Glomerular visceral epithelial cell (primary cell): ENCODE measurements around the gene SLC7A1.

Experiments used
- DNase-seq: peaks from one replicate; pipeline ENCODE4 v3.0.0-alpha.2; 2016; ENCODE audit errors: extremely low spot score

The SLC7A1 gene

DNA sequence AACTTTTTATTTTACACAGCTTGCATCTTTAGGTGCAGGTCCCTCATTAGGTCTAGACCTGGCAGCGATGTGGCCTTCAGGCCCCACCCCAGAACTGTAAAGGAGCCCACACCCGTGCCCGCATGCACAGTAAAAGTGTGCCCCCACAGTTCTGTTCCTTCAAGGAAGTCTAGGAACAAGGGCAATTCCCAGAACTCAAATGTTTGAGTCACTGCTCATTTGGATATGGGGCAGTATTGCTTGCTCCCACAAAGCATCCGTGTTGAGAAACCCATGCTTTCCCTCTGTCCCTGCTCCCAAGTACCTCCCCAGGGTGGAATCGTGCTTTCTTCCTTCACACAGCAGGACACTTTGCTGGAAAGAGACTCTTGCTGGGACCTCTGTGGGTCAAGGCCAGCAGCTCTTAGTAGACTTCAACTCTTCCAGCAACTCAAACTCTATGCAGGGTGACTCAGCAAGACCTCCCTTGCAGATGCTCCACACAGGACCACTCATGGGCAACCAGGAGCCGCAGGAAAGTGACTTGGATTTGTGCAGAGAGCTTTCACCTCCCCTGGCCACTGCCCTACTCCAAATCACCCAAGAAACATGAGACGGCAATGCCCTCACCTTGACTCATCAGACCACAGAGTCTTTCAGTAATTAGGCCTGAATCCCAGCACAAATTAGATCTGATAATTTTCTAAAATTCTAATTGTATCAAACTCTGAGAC, 12.3 kb downstream of the SLC7A1 start:
- peak; percentile 88 for DNase-seq

DNA sequence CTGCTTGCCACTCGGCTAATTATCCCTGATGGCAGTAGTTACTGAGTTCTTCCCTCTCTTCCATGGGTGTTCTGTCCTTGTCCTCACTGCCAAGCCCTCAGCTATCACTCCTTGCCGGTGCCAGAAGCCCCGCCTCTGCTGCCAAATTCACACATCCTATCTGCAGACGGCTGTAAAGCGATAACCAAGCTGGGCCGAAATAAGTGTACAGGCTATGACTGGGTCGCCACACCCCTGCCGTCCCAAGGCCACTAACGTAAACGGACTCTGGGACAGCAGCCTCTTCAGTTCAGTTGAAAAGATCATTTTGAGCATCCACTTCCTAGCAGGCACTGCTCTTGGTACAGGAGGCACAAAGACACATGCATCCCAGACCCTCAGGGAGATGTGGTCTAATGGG, 13.3 kb downstream of the SLC7A1 start:
- DNase-seq, result no peak

DNA sequence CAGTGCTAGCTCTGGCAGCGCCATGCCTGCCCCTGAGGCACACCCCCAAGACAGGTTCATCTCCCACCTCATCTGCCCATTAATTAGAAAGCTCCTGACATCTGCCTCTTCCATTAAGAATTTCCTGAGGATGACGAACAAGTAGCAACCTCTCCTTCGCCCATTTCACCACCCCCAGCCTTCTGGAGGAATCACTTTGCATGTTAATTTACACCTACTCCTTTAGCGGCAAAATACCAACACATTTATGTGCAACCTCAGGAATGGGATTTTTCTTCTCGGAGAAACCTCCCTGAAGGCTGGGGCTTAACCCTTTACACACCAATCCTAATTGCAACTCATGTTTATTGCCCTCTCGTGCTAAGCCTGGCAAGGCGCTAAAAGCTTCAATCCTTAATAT, 13.8 kb downstream of the SLC7A1 start:
- peak; percentile 29 for DNase-seq

DNA sequence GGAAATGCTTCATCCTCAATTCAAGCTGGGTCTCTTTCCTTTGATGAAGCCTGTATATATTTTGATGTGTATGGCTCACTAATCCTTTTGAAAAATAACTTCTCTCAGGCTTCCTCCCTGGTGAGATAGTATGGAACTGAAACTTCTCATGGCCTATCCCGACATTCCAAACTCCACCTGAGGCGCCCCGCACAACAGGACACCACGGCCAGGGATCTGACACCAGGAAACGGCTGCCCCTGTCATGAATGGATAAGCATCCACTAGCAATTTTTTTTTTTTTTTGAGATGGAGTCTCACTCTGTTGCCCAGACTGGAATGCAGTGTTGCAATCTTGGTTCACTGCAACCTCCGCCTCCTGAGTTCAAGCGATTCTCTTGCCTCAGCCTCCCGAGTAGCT, 16.4 kb downstream of the SLC7A1 start:
- no peak for DNase-seq

DNA sequence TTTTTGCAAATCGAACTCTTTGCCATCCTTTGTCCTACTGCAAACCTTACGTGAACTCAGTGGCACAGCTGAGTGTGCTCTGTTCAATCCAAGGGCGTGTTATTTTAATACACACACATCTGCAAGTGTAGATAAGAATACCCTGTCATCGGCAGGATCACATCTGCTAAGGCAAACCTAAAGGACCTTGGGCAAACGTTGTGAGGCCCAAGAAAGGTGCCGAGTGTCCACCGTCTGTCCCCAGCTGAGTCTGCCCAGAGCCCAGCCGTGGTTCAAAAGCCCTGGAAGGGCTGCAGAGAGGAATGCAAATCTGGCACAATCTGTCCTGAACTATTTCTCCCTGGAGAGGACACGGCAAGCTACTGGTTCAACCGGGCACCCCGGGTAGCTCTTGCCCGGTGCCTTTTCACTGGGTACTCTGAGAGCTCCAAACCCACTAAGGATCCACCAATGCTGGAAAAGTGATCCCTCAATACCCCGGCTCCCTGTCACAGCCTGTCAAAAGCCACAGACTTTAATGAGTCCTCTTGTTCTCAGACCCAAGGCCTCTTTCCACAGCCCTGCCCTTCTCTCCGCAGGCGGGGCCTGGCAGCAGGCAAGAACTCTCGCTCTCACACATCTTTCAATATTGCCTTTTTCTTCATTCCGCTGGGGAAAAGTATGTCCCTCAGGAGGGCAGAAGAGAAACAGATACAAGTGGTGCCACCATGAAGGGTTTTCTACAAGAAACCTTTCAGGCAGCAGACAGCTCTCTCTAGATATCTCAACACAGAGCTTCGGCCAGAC, 17.0 kb downstream of the SLC7A1 start:
- no peak for DNase-seq

DNA sequence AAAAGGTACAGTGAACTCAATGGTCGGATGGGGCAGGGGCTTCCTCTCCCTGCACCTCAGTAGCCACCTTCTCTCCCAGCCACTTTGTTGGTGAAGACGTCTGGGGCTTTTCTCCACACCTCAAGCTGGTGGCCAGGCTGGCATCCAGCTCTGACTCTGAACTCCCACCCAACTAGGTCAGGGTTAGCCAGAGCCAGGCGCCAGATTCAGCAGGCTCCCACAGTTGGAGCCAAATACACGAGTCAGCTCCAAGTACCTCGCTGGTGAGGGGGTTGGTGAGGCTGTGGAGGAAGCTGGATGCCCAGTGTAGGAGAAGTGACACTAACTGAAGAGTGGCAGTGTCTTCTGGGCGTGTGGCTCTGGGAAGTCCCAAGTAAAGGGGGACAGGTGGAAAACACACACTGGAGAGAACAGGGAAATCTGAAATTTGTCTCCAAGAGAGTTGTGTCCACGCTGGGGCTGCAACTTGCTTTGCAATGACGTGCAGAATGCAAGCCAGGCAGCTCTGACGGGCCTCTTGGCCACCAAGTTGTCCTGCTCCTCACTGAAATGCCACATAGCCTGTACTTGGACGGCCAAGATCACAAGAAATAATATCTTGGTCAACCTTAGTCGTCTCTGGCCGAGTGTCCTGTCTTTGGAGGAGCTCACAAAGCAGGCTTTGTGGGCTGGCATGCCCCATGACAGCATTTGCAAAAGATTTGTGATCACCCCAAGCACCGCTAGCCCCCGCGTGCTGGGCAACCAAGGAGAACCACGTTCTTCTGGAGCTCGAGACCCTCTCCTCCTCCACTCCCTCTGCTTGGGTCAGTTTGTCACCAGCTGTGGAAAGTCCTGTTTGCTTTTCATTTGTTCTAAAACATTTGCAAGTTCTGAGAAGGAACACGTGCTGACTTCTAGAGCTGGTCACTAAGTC, 18.1 kb downstream of the SLC7A1 start:
- DNase-seq, result peak; percentile 25

DNA sequence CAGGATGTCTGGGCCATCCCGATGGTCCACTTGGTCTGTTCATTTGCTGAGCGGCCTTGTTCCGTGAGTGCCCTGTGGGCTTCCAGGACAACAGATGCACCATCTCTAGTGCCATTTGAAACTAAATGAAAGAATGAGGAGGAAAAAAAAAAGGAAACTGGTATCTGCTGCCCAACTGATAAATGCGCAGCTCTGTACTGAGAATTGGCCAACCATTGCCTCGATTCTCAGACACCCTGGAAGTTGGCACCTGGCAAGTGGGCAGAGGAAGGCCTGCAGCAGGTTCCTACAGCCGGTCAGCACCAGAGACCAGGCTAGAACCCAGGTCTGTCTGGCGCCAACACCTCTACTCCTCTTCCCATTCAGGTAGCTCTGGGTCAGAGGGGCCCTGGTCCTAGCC, 18.9 kb downstream of the SLC7A1 start:
- DNase-seq, result no peak

DNA sequence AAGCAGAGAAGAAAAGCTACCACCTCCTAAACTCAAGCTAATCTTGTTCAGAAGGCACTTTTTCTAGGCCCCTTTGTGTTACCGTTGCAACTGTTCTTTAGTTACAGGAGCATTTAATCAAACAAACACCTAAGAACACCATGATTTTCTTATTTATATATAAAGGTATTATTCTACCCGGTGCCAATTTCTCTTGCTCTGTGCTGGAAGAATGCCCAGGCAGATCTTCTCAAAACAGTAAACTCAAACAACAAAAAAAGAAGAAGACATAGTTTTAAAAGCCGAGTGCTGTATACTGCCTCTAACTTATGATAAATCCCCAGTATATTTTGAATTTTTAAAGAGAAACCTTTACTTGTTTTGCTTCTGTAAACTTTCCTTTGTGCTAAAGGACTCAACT, 20.4 kb downstream of the SLC7A1 start:
- DNase-seq, result no peak

DNA sequence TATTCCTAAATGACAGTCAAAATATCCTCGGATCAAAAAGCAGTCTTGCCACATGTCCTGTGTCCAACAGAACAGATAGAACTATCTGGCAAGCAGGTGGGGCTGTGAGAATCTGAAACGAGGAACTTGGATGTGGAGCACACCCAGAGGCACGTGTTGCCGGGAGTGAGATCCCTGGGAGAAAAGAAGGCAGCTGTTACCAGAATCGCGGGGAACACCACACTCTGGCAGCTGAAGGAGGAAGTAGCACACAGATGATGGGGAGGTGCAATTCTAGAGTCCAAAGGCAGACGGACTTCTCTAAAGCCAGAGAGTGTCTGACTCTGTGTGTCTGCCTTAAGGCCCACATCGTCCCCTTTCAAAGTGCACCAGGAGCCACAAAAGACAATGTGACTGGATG, 22.3 kb downstream of the SLC7A1 start:
- DNase-seq, result no peak

DNA sequence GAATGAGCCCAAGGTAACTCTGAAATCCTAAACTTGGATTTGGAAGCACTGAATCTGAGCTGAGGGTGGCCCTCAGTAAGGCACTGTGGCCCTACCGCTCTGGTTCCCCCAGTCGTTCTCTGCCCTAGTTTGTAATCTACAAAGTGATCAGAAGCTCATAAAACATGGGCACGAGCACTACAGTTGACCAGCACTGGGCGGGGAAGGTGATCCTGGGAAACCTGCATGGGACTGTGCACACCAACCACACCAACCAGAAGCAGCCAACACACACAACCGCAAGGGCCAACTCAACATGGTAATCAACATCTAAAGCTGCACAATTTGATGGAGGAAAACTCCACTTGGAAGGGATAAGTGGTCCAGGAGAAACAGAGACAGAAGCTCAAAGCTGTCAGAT, 22.9 kb downstream of the SLC7A1 start:
- DNase-seq, result no peak

DNA sequence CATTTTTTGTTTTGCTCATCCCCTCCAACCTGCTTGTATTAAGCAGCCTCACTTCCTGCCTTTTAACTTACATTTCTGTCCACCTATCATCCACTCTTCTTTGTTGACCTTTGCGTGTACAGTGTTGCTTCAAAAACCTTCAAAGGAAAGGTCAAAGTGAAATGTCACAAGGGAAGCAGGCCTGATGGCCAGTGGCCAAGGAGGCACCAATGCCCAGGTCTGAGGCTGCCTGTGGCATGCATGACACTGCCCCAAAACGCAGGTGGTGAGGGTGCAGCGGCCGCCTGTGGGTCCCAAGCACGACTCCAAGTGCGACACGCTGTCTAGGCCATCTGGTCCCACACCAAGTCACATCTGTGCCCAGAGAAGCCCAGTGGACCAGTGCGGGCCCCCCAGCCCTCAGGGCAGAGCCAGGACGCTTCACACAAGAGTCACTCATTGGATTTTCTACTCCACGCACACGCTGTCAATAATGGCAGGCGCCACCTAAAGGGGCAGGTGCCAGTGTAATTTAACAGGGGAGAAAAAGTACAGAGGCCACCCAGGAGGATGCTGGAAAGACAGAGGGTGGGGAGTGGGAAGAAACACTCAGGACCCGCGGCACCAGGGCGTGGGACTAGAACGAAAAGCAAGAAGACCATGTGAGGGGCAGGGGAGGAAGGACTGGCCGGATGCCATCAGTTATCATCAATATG, 23.5 kb downstream of the SLC7A1 start:
- no peak for DNase-seq

DNA sequence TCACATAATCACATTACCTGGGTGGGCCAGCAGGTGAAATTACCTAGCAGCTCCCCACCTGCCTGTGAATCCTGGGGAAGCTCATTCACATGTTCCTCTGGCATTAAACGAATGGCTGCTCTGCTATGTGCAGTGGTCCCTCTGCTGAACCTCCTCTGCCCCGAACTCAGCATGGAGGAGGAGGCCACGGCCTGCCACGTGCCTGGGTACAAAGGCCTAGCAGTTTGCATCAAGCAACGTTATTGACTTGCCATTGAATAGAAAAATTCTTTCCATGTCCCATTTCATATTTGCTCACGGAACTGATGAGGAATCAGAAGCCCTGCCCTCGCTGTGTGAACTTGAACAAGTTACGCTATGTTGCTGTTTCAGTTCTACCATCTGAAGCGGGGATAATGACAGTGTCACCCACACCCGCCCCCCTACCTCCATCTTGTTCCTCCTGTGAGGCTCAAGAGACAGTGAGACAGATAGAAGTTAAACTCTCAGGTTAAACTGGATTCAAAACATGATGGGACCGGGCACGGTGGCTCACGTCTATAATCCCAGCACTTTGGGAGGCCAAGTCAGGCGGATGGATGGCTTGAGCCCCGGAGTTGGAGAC, 25.3 kb downstream of the SLC7A1 start:
- no peak for DNase-seq

DNA sequence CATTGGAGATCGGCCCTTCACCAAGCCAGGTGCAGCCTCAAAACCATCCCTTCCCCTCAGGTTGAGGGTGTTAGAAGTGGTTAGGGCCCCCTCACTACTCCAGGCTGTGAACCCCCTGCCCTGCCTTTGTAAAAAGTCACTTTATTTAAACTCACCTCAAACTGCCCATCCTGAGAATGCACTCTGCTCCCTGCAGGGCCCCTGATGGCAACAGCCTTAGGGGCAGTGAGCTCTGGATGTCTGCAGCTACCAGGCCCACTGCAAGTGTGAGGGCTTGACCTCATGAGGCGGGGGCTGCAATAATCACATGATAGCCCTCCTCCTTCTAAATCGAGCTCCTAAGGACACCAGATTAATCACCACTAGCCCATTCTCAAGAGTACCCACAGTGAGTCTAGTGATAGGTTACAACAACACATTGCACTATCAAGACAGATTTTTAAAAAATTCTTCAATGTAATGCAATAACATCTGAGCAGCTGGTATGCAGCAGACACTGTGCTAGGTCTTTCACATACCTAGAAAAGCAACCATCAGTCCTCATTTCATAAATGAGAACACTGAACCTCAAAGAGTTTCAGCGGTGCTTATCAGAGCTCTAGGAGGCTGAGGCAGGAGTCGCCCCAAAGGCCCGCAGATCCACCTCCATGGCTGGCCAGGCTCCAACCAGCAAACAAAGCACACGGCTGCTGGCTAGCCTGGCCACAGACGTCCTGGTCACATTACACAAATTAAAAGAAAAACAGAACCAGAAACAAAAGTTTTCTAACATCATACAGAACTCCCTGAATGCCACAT, 26.0 kb downstream of the SLC7A1 start:
- no peak for DNase-seq

DNA sequence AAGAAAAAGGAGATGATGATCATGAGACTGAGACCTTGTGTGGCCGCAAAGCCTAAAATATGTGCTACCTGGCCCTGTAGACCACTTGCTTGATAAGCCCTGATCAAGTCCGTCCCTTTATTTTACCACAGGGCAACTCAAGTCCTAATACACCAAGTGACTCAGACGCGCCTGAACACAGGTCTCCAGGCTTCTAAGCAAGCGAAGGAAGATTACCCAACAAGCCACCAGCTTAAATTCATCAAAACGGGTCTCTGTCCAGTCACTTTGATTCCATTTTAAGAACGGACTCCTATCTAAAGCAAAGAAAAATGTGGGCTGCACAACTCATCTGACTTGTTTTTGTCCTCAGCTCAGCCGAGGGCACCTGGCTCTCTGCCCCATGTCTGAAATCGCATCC, 26.8 kb downstream of the SLC7A1 start:
- no peak for DNase-seq

DNA sequence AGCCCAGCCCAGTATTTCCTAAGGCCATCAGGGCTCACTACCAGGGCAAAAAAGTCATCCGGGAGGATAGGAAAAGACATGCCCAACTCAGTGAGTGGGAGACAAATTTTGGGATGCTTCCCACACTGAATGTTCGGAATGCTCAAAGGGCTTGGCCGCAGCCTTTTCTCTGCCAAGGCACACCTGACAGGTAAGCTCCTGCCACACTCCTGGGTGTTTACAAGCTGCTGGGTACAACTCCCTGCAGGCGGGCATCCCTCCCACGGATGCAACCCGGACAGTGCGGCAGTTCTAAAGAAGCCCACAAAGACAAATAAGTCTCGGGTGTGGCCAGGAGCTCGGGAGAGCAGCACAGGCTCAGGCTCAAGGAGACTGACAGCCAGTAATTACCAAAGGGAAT, 28.1 kb downstream of the SLC7A1 start:
- DNase-seq, result no peak

DNA sequence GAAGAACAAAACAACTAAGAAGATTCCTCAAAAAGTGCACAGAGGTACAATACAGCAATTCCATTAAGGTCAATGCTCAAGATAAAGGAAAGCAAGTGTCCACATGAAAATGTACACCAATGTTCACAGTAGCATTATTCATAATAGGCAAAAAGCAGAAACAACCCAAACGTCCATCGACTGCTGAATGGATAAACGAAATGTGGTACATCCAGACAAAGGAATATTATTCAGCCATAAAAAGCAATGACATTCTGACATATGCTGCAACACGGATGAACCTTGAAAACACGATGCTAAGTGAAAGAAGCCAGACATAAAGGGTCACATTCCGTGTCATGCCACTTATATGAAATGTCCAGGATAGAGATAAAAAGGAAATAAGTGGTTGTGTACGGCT, 29.3 kb downstream of the SLC7A1 start:
- no peak for DNase-seq

DNA sequence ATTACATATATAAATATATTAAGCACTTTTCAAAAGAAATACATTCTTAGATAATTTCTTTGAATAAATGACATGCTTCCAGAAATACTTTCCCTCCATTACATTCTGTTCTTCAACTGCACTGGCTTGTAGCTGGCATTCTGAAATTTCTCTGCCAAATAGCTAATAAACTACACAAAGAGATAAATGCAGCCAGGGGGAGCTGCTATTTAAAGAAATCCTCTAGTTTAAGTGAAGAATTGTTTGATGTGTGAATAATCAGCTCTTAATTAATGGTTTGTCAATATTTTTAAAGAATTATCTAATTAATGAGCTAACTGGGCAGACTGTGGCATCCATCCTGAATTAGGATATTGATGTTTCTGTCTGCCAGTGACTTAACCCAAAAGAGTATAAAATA, 30.7 kb downstream of the SLC7A1 start:
- DNase-seq, result no peak

DNA sequence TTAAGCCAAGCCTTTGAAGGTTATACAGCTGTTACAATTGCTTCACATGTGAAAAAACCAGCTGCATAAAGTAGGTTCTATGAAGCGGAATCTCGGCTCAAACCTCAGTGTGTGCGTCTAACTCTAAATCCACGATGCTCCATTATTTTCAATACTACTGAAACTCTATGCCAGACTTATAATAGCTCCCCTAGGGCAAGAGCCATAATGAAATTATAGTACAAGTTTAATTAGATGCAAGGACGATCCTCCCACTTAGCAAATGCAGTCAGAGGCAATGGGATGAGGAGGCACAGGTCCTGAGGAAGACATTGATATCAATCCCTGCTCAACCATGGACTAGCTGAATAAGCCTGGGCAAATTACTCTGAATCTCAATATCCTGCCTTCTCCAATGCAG, 31.1 kb downstream of the SLC7A1 start:
- DNase-seq, result no peak

DNA sequence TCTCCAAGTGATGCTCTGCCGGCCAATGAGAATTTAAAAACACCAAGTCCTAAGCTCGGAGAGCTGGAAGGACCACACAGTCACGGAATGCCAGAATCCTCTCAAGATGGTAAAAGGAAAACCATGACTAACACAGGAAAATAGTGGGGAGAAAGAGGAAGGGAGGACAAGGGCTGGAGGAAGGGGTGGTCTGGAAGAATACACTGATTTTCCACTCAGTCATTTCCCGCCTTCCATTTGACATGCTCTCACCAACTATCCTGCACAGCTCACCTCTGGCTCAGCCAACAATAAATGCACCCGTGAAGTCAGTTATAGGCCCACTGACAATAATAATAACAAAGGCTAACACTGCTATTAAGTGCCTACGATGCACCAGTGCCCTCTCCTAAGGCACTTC, 31.5 kb downstream of the SLC7A1 start:
- no peak for DNase-seq

DNA sequence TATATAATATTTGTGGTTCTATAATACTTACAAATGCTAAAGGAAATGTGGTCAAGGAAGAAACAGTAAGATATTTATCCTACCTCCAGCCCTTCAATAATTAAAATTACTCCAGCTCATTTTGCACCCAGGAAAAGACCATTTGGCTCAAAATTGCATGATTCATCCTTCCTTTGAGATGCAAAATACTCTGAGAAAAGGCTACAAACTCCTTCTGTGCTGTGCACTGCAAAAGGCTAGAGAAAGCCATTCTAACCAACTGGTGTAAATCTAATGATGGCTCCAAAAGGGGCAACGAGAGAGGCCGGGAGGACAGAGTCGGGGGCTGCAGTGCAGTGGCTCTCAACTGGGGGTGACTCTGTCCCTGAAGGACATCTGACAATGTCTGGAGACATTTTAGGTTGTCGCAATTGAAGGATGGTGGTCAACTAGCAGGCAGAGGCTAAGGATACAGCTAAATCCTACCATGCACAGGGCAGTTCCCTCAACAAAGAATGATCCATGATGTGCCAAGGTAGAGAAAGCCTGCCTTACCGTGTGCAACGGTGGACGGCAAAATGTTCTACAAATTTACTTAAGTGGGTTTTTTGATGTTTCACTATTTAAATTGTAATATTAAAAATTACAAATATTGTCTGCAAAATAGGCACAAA, 32.6 kb downstream of the SLC7A1 start:
- no peak for DNase-seq
